Transverse colon (tissue), 4 donors: ENCODE data around the gene GPC1.

Experiments used
- EP300 ChIP-seq: sonication (generic); formaldehyde crosslinking; IDR thresholded peaks from one replicate; pipeline ENCODE4 v1.6.1; 2017; ENCODE audit warnings: antibody characterized with exemption, low read depth
- POLR2A ChIP-seq: fragments of 450-650 bp; IDR thresholded peaks from one replicate; pipeline ENCODE4 v1.6.1; 2016; ENCODE audit warnings: antibody characterized with exemption, mild to moderate bottlenecking, moderate library complexity
- POLR2AphosphoS5 ChIP-seq, 3 donors: sonication (generic); formaldehyde crosslinking; IDR thresholded peaks; one replicate each; pipeline ENCODE4 v1.6.1; 2016; ENCODE audit warnings: antibody characterized with exemption in 3 of 3
- TF ChIP-seq, protein P1 (sequence below), 5 experiments: fragments of 200-600 bp in 3 of 5; fragments of 450-650 bp in 2 of 5; sonication (generic) in 3 of 5; IDR thresholded peaks; 1 replicate in 2 of 5; 2 replicates in 3 of 5; pipeline ENCODE4 v1.5.1; 2016 to 2017; ENCODE audit warnings: antibody characterized with exemption in 5 of 5, inconsistent platforms in 3 of 5, mild to moderate bottlenecking in 2 of 5, moderate library complexity in 1 of 5

DNA sequence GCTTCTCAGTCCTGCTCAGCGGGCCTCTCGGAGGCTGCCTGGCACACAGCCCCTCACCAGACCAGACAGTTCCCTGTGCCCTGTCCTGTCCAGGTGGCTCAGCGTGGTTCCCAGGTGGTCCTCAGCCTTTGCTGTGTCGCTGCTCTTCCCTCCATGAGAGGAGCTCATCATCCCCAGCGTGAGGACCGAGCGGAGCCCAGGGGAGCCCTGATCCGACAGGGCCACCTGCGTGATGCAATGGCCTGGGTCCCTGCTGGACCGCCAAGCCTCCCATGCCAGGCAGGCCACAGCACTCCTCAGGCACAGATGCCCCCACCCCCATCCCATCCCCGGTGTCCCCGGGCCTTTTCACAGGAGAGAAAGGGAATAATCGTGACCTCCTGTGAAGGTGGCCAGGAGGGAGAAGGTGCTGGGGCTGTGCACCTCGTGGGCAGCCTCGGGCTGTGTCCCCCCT lies 4.3 kb downstream of the GPC1 start:
- TF ChIP-seq, protein P1, sequence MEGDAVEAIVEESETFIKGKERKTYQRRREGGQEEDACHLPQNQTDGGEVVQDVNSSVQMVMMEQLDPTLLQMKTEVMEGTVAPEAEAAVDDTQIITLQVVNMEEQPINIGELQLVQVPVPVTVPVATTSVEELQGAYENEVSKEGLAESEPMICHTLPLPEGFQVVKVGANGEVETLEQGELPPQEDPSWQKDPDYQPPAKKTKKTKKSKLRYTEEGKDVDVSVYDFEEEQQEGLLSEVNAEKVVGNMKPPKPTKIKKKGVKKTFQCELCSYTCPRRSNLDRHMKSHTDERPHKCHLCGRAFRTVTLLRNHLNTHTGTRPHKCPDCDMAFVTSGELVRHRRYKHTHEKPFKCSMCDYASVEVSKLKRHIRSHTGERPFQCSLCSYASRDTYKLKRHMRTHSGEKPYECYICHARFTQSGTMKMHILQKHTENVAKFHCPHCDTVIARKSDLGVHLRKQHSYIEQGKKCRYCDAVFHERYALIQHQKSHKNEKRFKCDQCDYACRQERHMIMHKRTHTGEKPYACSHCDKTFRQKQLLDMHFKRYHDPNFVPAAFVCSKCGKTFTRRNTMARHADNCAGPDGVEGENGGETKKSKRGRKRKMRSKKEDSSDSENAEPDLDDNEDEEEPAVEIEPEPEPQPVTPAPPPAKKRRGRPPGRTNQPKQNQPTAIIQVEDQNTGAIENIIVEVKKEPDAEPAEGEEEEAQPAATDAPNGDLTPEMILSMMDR (IDR thresholded peaks at IDR 0.05) = no peak
- no peak for TF ChIP-seq POLR2AphosphoS5 (IDR thresholded peaks at IDR 0.05)
- no peak for TF ChIP-seq EP300
- no peak for TF ChIP-seq POLR2A
